ENCODE measurements around the gene VIPR2.

The VIPR2 gene

DNA sequence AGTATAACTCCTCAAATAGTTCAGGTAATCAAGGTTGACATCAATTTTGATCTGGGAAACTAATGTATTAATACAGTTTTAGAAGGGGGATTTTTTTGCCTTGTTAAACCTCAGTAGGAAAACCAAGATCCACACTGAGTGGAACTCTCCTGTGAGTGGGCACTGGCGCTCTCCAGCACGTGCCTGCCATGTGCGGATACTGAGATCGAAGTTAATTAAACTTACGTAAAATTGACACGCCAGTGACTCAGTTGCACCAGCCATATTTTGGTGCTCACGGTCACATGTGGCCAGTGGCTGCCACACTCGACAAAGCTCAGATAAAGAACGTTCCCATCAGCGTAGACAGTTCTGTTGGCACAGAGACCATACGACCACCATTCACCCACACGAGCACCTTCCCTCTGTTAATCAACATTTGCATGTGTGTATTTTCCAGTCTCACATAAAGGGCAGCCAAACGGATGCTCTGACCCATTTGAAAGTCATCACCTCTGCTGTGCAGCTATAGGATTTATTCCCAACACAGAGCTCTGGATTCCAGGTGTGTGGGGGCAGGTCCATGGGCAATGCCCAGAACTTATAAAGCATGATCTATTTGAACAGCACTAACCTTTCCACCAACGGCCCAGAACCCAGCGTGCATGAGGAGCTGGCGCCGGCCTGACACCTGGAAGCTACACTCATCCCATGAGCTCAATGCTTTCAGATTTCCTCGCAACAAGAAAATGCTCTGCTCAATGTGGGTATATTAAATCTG is 77.7 kb downstream of the VIPR2 start:
- no peak for DNase-seq (ENCODE audit: low spot score)

DNA sequence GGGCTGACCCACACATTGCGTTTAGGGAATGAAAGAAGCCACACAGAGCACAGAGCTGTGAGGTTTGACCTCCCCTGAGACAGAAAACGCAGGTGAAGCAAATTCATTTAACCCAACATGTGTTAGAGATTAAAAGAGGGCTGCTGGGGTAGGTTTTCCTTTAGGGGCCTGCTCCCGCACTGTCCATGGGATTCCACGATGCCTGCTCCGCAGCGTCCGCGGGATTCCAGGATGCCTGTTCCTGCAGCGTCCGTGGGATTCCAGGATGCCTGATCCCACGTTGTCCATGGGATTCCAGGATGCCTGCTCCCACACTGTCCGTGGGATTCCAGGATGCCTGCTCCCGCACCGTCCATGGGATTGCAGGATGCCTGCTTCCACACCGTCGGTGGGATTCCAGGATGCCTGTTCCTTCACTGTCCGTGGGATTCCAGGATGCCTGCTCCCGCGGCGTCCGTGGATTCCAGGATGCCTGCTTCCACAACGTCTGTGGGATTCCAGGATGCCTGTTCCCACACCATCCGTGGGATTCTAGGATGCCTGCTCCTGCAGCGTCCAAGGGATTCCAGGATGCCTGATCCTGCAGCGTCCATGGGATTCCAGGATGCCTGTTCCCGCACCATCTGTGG is 78.7 kb downstream of the VIPR2 start:
- DNase-seq (ENCODE audit: low spot score) = no peak

GRCh38 chr7:159064816-159065510 is 79.7 kb downstream of the VIPR2 start:
- DNase-seq (ENCODE audit: low spot score) = no peak

DNA sequence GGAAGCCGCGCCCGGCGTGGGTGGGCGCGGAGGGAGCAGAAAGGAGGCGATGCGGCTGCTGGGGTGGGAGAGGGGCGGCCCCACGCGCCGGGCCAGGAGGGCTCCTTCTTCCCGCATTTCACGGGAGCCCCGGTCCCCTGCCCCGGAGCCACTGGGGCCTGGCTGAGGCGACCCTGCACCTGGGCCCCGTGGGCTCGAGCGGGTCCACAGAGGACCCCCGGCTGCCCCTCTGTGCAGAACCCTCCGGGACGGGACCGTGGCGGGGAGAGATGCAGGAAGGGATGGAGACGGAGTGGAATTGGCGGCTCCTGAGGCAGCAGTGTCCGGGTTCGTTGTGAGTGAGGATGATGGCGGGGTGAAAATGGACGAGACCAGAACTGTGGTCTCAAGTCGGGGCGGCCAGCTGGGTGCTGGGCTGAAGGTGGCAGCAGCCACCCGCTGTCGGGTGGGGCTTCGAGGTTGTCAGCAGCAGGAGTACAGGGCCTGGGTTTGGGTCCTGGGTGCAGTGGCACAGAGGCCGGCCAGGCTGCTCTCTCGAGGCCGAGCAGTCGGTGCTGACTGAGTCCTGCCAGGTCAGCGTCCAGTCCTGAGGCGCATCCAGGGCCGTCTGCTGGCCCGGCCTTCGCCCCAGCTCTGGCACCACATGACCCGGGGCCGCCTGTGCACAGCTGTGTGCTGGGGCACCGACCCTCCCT is 80.4 kb downstream of the VIPR2 start:
- DNase-seq (ENCODE audit: low spot score) = no peak

DNA sequence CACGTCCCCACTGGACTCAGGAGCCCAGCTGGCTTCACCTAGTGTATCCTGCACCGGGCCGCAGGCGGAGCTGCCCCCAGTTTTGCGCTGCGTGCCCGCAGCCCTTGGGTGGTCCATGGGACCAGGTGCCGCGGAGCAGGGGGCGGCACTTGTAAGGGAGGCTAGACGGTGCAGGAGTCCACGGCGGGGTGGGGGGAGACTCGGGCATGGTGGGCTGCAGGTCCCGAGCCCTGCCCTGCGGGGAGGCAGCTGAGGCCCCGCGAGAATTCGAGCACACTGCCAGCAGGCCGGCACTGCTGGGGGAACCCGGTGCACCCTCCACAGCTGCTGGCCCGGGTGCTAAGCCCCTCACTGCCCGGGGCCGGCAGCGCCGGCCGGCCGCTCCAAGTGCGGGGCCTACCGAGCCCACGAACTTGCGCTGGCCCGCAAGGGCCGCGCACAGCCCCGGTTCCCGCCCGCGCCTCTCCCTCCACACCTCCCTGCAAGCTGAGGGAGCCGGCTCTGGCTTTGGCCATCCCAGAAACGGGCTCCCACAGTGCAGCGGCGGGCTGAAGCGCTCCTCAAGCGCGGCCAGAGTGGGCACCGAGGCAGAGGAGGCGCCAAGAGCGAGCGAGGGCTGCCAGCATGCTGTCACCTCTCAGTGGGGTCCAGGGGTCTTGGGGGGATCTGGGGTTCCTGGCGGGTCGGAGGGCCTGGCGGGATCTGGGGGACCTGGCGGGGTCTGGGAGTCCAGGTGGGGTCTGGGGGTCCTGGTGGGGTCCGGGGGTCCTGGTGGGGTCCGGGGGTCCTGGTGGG is 81.4 kb downstream of the VIPR2 start:
- DNase-seq (ENCODE audit: low spot score) = no peak

GRCh38 chr7:159062569-159062968 is 82.1 kb downstream of the VIPR2 start:
- DNase-seq (ENCODE audit: low spot score) = no peak

DNA sequence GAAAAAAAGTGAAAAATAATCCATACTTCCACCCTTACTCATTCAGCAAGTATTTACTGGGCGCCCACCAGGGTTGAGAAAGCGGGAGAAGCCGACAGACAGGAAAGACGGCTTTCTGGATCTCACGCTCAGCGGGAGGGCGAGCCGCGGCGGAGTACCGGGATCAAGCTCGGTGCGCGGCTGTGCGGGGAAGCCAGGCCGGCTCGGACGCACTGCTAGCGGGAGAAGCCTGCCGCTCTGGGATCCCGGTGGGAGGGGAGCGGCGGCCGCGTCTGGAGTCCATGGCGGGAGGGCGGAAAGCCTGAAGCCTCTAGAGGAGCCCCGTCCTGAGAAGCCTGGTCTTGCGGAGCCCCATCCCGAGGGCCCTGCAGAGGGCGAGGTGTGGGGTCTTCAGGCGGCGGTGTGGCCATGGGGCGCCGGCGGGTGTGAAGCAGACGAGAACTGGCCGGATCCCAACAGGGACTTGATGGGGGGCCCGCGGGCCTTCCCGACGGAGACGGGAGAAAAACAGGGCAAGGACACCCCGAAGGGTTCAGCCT is 82.9 kb downstream of the VIPR2 start:
- DNase-seq (ENCODE audit: low spot score) = no peak

- no peak for DNase-seq (ENCODE audit: low spot score)
Measured at GRCh38 chr7:159061209-159061608, 83.5 kb downstream of the VIPR2 start.

- DNase-seq (ENCODE audit: low spot score) = no peak
Measured at GRCh38 chr7:159060440-159060839, 84.2 kb downstream of the VIPR2 start.

GRCh38 chr7:159059629-159060028 is 85.0 kb downstream of the VIPR2 start:
- DNase-seq (ENCODE audit: low spot score) = no peak

GRCh38 chr7:159057647-159058046 is 87.0 kb downstream of the VIPR2 start:
- no peak for DNase-seq (ENCODE audit: low spot score)

- no peak for DNase-seq (ENCODE audit: low spot score)
Measured at GRCh38 chr7:159056737-159057136, 87.9 kb downstream of the VIPR2 start.

GRCh38 chr7:159051916-159052315 is 92.8 kb downstream of the VIPR2 start:
- no peak for DNase-seq (ENCODE audit: low spot score)

GRCh38 chr7:159050704-159051103 is 94.0 kb downstream of the VIPR2 start:
- no peak for DNase-seq (ENCODE audit: low spot score)

GRCh38 chr7:159049266-159050025 is 95.2 kb downstream of the VIPR2 start:
- no peak for DNase-seq (ENCODE audit: low spot score)

- no peak for DNase-seq (ENCODE audit: low spot score)
Measured at GRCh38 chr7:159048656-159049055, 96.0 kb downstream of the VIPR2 start.

GRCh38 chr7:159047536-159047935 is 97.1 kb downstream of the VIPR2 start:
- no peak for DNase-seq (ENCODE audit: low spot score)

DNA sequence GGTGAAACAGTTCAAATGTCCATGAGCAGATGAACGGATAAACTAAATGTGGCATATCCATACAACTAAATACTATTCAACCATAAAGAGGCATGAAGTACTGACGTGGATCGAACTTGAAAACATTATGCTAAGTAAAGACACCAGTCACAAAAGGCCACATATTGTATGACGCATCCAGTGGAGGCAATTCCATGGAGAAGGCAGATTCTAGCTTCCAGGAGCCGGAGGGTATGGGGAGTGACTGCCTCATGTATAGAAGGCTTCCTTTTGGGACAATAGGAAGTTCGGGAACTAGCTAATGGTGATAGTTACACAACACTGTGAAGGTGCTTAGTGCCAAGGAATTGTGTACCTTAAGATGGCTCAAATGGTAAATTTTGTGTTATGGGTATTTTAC is 98.4 kb downstream of the VIPR2 start:
- DNase-seq (ENCODE audit: low spot score) = no peak

DNA sequence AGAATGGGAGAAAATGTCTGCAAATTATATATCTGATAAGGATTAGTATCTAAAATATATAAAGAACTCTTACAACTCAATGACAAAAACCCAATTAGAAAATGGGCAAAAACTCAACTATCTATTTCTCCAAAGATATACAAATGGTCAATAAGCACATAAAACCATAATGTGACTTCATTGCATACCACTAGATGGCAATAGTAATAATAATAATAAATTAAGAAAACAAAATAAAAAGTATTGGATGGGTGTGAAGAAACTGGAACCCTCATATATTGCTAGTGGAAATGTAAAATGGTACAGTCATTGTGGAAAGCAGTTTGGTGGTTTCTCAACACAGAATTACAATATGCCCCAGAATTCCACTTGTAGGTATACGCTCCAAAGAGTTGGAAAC is 98.8 kb downstream of the VIPR2 start:
- no peak for DNase-seq (ENCODE audit: low spot score)

DNA sequence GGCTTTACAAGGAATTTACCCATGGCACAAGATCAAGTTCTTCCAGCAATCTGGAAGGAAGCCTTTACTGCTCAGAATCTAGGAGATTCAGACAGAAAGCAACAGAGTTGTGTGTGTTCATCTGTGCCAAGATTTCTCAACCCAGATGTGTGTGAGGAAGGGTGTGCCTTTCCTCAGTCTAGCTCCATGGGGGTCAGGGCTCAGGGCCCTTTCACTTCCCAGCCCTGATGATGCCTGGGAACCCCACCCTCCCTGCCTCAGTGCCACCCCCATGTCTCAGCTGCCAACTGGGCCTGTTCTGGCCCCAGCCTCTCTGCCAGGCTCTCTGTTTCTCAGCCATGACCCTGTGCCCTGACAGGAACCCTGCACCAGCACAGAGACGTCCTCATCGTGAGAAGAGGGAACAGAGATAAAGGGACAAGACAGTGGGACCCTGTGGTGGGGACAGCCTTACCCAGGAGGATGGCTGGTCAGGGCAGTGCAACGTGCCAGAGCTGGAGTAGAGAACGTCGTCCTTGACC is 102.0 kb downstream of the VIPR2 start:
- no peak for DNase-seq (ENCODE audit: low spot score)

GRCh38 chr7:159042103-159042502 is 102.6 kb downstream of the VIPR2 start:
- no peak for DNase-seq (ENCODE audit: low spot score)
